H1 (cell line): Measurements from ENCODE around the gene NXNL2. TPM values are rescaled to one million over a fixed set of nuclear protein-coding genes. Genes with fewer than 3 reads are reported as not detected.

Experiments
- CTCF ChIA-PET: fragments of 300-600 bp; sonication (Branson Sonifier 250); formaldehyde crosslinking; loops from one replicate; lab custom pipeline; 2021; ENCODE audit not compliant: partially characterized antibody; lab: Charles Lee
- POLR2A ChIA-PET: fragments of 300-600 bp; sonication (Branson Sonifier 250); formaldehyde crosslinking; loops from one replicate; lab custom pipeline; 2021; ENCODE audit warnings: inconsistent platforms; ENCODE audit not compliant: partially characterized antibody; lab: Charles Lee
- DNase-seq, 2 experiments: peaks; one replicate each; pipeline versions ENCODE4 v3.0.0 to v3.0.0-alpha.2; 2010 to 2022; ENCODE audit warnings: low spot score in 2 of 2, low read depth in 1 of 2, mixed read lengths in 1 of 2
- FAIRE-seq: peaks from 2 replicates; lab custom pipeline; 2011; peaks lifted over from hg19 to GRCh38; lab: Jason Lieb, UNC
- H2AFZ ChIP-seq: 2 replicates; pipeline ENCODE4 v1.8.1; 2012; ENCODE audit warnings: low read length, inconsistent platforms
- H2AK5ac ChIP-seq: 2 replicates; pipeline ENCODE4 v1.6.1; 2013; ENCODE audit warnings: low read depth, low read length
- H2BK120ac ChIP-seq: replicated peaks from 2 replicates; pipeline ENCODE3; 2013; ENCODE audit warnings: low read depth, low read length, inconsistent platforms
- H2BK12ac ChIP-seq: 2 replicates; pipeline ENCODE4 v1.6.1; 2013; ENCODE audit warnings: low read depth, low read length
- H2BK15ac ChIP-seq: 2 replicates; pipeline ENCODE4 v1.6.1; 2013; ENCODE audit warnings: low read length
- H2BK20ac ChIP-seq: 2 replicates; pipeline ENCODE4 v1.6.1; 2013; ENCODE audit warnings: low read length
- H2BK5ac ChIP-seq: 2 replicates; pipeline ENCODE4 v1.6.1; 2013; ENCODE audit warnings: low read depth, low read length
- H3K14ac ChIP-seq: 2 replicates; pipeline ENCODE4 v1.6.1; 2013; ENCODE audit warnings: inconsistent platforms; ENCODE audit not compliant: insufficient read length
- H3K18ac ChIP-seq: 2 replicates; pipeline ENCODE4 v1.6.1; 2013; ENCODE audit warnings: low read length; ENCODE audit errors: extremely low read depth
- H3K23ac ChIP-seq: 2 replicates; pipeline ENCODE4 v1.6.1; 2013; ENCODE audit warnings: inconsistent platforms; ENCODE audit not compliant: insufficient read length
- H3K23me2 ChIP-seq: 2 replicates; pipeline ENCODE4 v1.6.1; 2013; ENCODE audit warnings: low read depth, low read length
- H3K27ac ChIP-seq: 2 replicates; pipeline ENCODE4 v1.6.1; 2011; ENCODE audit warnings: low read depth, low read length, inconsistent platforms
- H3K27me3 ChIP-seq, 4 experiments: replicated peaks in 1 of 4; 1 replicate in 1 of 4; 2 replicates in 3 of 4; pipeline versions ENCODE4 v1.6.1 to v1.8.1; 2011 to 2013; ENCODE audit warnings: low read length in 3 of 4, mild to moderate bottlenecking in 3 of 4, inconsistent platforms in 2 of 4, mixed read lengths in 2 of 4, moderate library complexity in 1 of 4; ENCODE audit not compliant: control insufficient read depth in 3 of 4, insufficient read depth in 3 of 4; ENCODE audit errors: extremely low read depth in 1 of 4
- H3K36me3 ChIP-seq, 4 experiments: 2 replicates each; pipeline versions ENCODE4 v1.6.1 to v1.8.1; 2011 to 2013; ENCODE audit warnings: mild to moderate bottlenecking in 4 of 4, low read length in 3 of 4, moderate library complexity in 2 of 4, control low read depth in 1 of 4, inconsistent platforms in 1 of 4; ENCODE audit not compliant: insufficient read depth in 4 of 4, control insufficient read depth in 2 of 4
- H3K4ac ChIP-seq: replicated peaks from 2 replicates; pipeline ENCODE3; 2013; ENCODE audit warnings: low read length, low read depth, mixed read lengths, inconsistent platforms; ENCODE audit not compliant: insufficient read length
- H3K4me1 ChIP-seq, 4 experiments: replicated peaks in 1 of 4; 1 replicate in 1 of 4; 2 replicates in 3 of 4; pipeline versions ENCODE4 v1.6.1 to v1.8.1; 2011 to 2013; ENCODE audit warnings: low read length in 3 of 4, inconsistent platforms in 2 of 4, mixed read lengths in 1 of 4; ENCODE audit not compliant: insufficient read depth in 4 of 4, control insufficient read depth in 3 of 4
- H3K4me2 ChIP-seq, 2 experiments: 2 replicates each; pipeline versions ENCODE4 v1.6.1 to v1.8.1; 2011 to 2013; ENCODE audit warnings: low read depth in 2 of 2, low read length in 2 of 2, control low read depth in 1 of 2, inconsistent platforms in 1 of 2, mild to moderate bottlenecking in 1 of 2; ENCODE audit not compliant: insufficient read depth in 1 of 2
- H3K4me3 ChIP-seq, 4 experiments: fragments of 200-600, 300-600 bp in 1 of 4; sonication (generic), shearing (Covaris generic), sonication (Bioruptor Twin) in 1 of 4; 2 replicates each; pipeline versions ENCODE4 v1.5.1 to v1.8.1; 2011 to 2016; ENCODE audit warnings: low read length in 4 of 4, low read depth in 3 of 4, control low read depth in 2 of 4, inconsistent platforms in 2 of 4, mild to moderate bottlenecking in 2 of 4, mixed read lengths in 1 of 4, moderate library complexity in 1 of 4; ENCODE audit not compliant: insufficient read depth in 2 of 4; ENCODE audit errors: extremely low read depth in 1 of 4
- H3K56ac ChIP-seq: replicated peaks from 2 replicates; pipeline ENCODE3; 2013; ENCODE audit warnings: low read depth, mild to moderate bottlenecking, mixed read lengths, low read length, inconsistent platforms; ENCODE audit not compliant: insufficient read length
- H3K79me1 ChIP-seq: 2 replicates; pipeline ENCODE4 v1.6.1; 2013; ENCODE audit warnings: low read depth, low read length, control low read depth
- H3K79me2 ChIP-seq, 2 experiments: 2 replicates each; pipeline versions ENCODE4 v1.6.1 to v1.8.1; 2012 to 2013; ENCODE audit warnings: low read length in 2 of 2, mild to moderate bottlenecking in 2 of 2, inconsistent platforms in 1 of 2; ENCODE audit not compliant: insufficient read depth in 2 of 2, control insufficient read depth in 1 of 2
- H3K9ac ChIP-seq, 4 experiments: replicated peaks in 1 of 4; 1 replicate in 1 of 4; 2 replicates in 3 of 4; pipeline versions ENCODE4 v1.6.1 to v1.8.1; 2011 to 2013; ENCODE audit warnings: low read depth in 3 of 4, low read length in 3 of 4, control low read depth in 2 of 4, mild to moderate bottlenecking in 2 of 4, moderate library complexity in 2 of 4, inconsistent platforms in 1 of 4; ENCODE audit errors: extremely low read depth in 1 of 4
- H3K9me3 ChIP-seq, 2 experiments: 2 replicates each; pipeline versions ENCODE4 v1.6.1 to v1.8.1; 2012 to 2013; ENCODE audit warnings: mild to moderate bottlenecking in 2 of 2, moderate library complexity in 2 of 2, control low read depth in 1 of 2, inconsistent platforms in 1 of 2, low read depth in 1 of 2, low read length in 1 of 2, mixed read lengths in 1 of 2; ENCODE audit not compliant: insufficient read depth in 2 of 2
- H4K20me1 ChIP-seq, 2 experiments: replicated peaks in 1 of 2; 2 replicates each; pipeline versions ENCODE3 to v1.8.1; 2011 to 2013; ENCODE audit warnings: inconsistent platforms in 2 of 2, low read length in 2 of 2, mild to moderate bottlenecking in 1 of 2; ENCODE audit not compliant: insufficient read depth in 2 of 2, control insufficient read depth in 1 of 2
- H4K5ac ChIP-seq: 2 replicates; pipeline ENCODE4 v1.6.1; 2013; ENCODE audit warnings: low read length, low read depth, mixed read lengths, inconsistent platforms; ENCODE audit not compliant: insufficient read length
- H4K8ac ChIP-seq: 2 replicates; pipeline ENCODE4 v1.8.0; 2013; ENCODE audit warnings: mild to moderate bottlenecking, moderate library complexity, low read length, inconsistent platforms; ENCODE audit not compliant: insufficient read depth; ENCODE audit errors: extremely low read depth
- H4K91ac ChIP-seq: replicated peaks from 2 replicates; pipeline ENCODE3; 2013; ENCODE audit warnings: low read length, mixed read lengths, inconsistent platforms; ENCODE audit not compliant: insufficient read length
- CEBPB ChIP-seq: IDR thresholded peaks from 2 replicates; pipeline ENCODE4 v1.6.1; 2012; ENCODE audit warnings: low read depth, low read length
- EGR1 ChIP-seq: IDR thresholded peaks from 2 replicates; pipeline ENCODE4 v1.6.1; 2011; ENCODE audit warnings: low read depth, low read length, borderline replicate concordance
- EP300 ChIP-seq, 2 experiments: IDR thresholded peaks; 1 replicate in 1 of 2; 2 replicates in 1 of 2; pipeline ENCODE4 v1.6.1; 2011 to 2012; ENCODE audit warnings: low read depth in 2 of 2, low read length in 2 of 2, mild to moderate bottlenecking in 2 of 2, borderline replicate concordance in 1 of 2, inconsistent platforms in 1 of 2, moderate library complexity in 1 of 2
- HDAC2 ChIP-seq, 2 experiments: fragments of 300-600 bp in 1 of 2; sonication (generic) in 1 of 2; IDR thresholded peaks; 2 replicates each; pipeline ENCODE4 v1.6.1; 2011 to 2012; ENCODE audit warnings: low read depth in 2 of 2, low read length in 2 of 2, mild to moderate bottlenecking in 2 of 2, moderate library complexity in 2 of 2, borderline replicate concordance in 1 of 2, inconsistent platforms in 1 of 2
- POLR2AphosphoS5 ChIP-seq: IDR thresholded peaks from 2 replicates; pipeline ENCODE4 v1.6.1; 2011; ENCODE audit warnings: low read depth, low read length
- RAD21 ChIP-seq, 2 experiments: IDR thresholded peaks in 1 of 2; conservative IDR thresholded peaks in 1 of 2; 2 replicates each; pipeline ENCODE4 v1.6.1; 2011; ENCODE audit warnings: low read depth in 2 of 2, low read length in 2 of 2, improper control_type of control experiment in 1 of 2, inconsistent platforms in 1 of 2, mild to moderate bottlenecking in 1 of 2, moderate library complexity in 1 of 2
- SAP30 ChIP-seq: fragments of 300-600 bp; sonication (generic); IDR thresholded peaks from 2 replicates; pipeline ENCODE4 v1.7.1; 2012; ENCODE audit warnings: low read length, moderate library complexity, mild to moderate bottlenecking, inconsistent platforms; ENCODE audit not compliant: insufficient read depth, insufficient replicate concordance
- SIX5 ChIP-seq: IDR thresholded peaks from 2 replicates; pipeline ENCODE4 v1.6.1; 2011; ENCODE audit warnings: mild to moderate bottlenecking, low read depth, low read length
- SP4 ChIP-seq: IDR thresholded peaks from 2 replicates; pipeline ENCODE4 v1.6.1; 2012; ENCODE audit warnings: low read length, inconsistent platforms
- SUZ12 ChIP-seq: fragments of 200-600 bp; sonication (generic); IDR thresholded peaks from 2 replicates; pipeline ENCODE4 v1.6.1; 2012; ENCODE audit warnings: mild to moderate bottlenecking, inconsistent platforms, low read length, moderate library complexity, mixed read lengths
- TAF7 ChIP-seq: optimal IDR thresholded peaks from 2 replicates; pipeline ENCODE3; 2011; ENCODE audit warnings: low read depth, mild to moderate bottlenecking, inconsistent platforms, low read length, moderate library complexity, borderline replicate concordance
- USF2 ChIP-seq: IDR thresholded peaks from 2 replicates; pipeline ENCODE4 v1.6.1; 2011; ENCODE audit warnings: low read length, improper control_type of control experiment
- WGBS, 2 experiments: shearing (Covaris generic) in 1 of 2; methylation state at CpG; one replicate each; pipeline versions ENCODE4 v1.1.6 to v1.1.7; 2013 to 2015; ENCODE audit warnings: low lambda C conversion rate in 2 of 2, mixed read lengths in 2 of 2, inconsistent platforms in 1 of 2, low coverage in 1 of 2, missing lambda C conversion rate in 1 of 2; ENCODE audit not compliant: insufficient replicate concordance in 2 of 2, insufficient coverage in 1 of 2, insufficient read length in 1 of 2; ENCODE audit errors: extremely low coverage in 1 of 2, missing lambda C conversion rate in 1 of 2; 5-methylcytosine and 5-hydroxymethylcytosine counted together
- polyA plus RNA-seq, 7 experiments: library from polyadenylated mRNA; depleted of rRNA in 3 of 7; stranded (reverse) in 5 of 7; unstranded in 2 of 7; fragments of >200 nt in 5 of 7; fragments of 200-250 nt in 2 of 7; gene quantifications; 1 replicate in 5 of 7; 2 replicates in 1 of 7; 4 replicates in 1 of 7; pipeline versions ENCODE4 v1.2.1 to v1.2.3, GENCODE V29; 2011 to 2013; ENCODE audit warnings: missing spikeins in 2 of 7, mixed read lengths in 2 of 7
- total RNA-seq: library from RNA; stranded (reverse); fragmentation: NEBNext Ultra II Directional; extraction: Animal tissue kit (Norgen Biotek cat#: 25700); gene quantifications from 2 replicates; pipeline ENCODE4 v1.2.1, GENCODE V29; 2021

Gene NXNL2
- total and polyA plus RNA-seq, 2 of the 8 experiments (the other 6 are each of a cell fraction or from before 2014, with no cell fraction given), result 1.9 to 2.6 TPM

DNA sequence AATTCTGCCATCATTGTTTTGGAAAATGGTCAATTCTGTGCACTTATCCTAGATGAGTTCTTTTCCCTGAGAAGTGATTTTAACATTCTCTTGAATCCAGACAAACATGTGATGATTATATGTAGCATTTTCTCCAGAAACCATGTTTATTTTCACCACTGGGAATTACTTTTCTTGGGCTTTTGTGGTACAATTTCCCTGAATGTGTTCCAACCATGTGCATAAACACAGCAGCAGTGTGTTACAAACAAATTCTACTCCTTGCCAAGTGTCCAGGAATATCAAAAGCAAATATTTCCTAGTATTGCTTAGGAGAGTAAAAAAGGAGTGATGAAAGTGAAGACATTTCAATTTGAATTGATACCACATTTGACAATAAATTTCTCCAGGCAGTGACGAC lies 50.4 kb downstream of the NXNL2 start:
- no peak for FAIRE-seq
- H2BK5ac ChIP-seq, result no peak overlapping the region
- H3K27ac ChIP-seq, result no peak overlapping the region
- H2BK20ac ChIP-seq, result no peak overlapping the region
- ChIA-PET POLR2A (interaction anchor here (1.6 kb wide), 1 partner anchor 50 kb away, joined by 3 read pairs; no protein-coding TSS in a partner anchor), CTCF (interaction anchor here (1.0 to 2.7 kb wide), 2 partner anchors 14 to 121 kb away, joined by 3 to 8 read pairs; no protein-coding TSS in a partner anchor)
- H3K79me2 ChIP-seq, result no peaks in the 10 kb centered on the region
- H4K5ac ChIP-seq, result no peak overlapping the region
- DNase-seq, result no peak
- no peak overlapping the region for H3K23ac ChIP-seq
- H2BK12ac ChIP-seq, result no peak overlapping the region
- H3K36me3 ChIP-seq, result no peaks in the 10 kb centered on the region
- no peak overlapping the region for H4K91ac ChIP-seq
- H3K23me2 ChIP-seq, result no peaks in the 10 kb centered on the region
- no peak overlapping the region for H3K4me2 ChIP-seq
- H3K4ac ChIP-seq, result no peak overlapping the region
- H3K4me1 ChIP-seq, result 0 out of 7 replicates have a peak, but pooled peaks cover 0 to 2% (median 0%) of the 10 kb centered on the region in 4 experiments
- H4K8ac ChIP-seq, result no peak overlapping the region
- H2BK120ac ChIP-seq, result no peak overlapping the region
- H3K18ac ChIP-seq, result no peak overlapping the region
- H2AFZ ChIP-seq, result no peak overlapping the region
- WGBS, 2 experiments, result 94% methylated on average over 1 of the region's 1 CpG; no CpG with 5 or more reads in 1 of the 2 experiments
- H3K56ac ChIP-seq, result no peak overlapping the region
- H3K14ac ChIP-seq, result no peak overlapping the region
- H2AK5ac ChIP-seq, result no peak overlapping the region
- H3K27me3 ChIP-seq, result no peaks in the 10 kb centered on the region; a peak in 1 of 7 replicates
- H3K4me3 ChIP-seq, result no peak overlapping the region
- H2BK15ac ChIP-seq, result no peak overlapping the region
- no peak overlapping the region for H3K9ac ChIP-seq
- H4K20me1 ChIP-seq, result no peaks in the 10 kb centered on the region
- H3K9me3 ChIP-seq, result no peaks in the 10 kb centered on the region
- no peaks in the 10 kb centered on the region for H3K79me1 ChIP-seq
- TF ChIP-seq SAP30 (no peak), EP300 (IDR thresholded peaks at IDR 0.05; ENCODE audit: borderline replicate concordance in 1 of 2, low read depth in 2 of 2, low read length in 2 of 2) (no peak), USF2 (no peak), CEBPB (no peak), TAF7 (no peak), HDAC2 (IDR thresholded peaks at IDR 0.05; ENCODE audit: borderline replicate concordance in 1 of 2, low read depth in 2 of 2, low read length in 2 of 2) (no peak), SP4 (no peak), SUZ12 (no peak), POLR2AphosphoS5 (no peak), EGR1 (no peak), SIX5 (no peak), RAD21 (IDR thresholded peaks at IDR 0.05 in 1 of 2, conservative IDR thresholded peaks at IDR 0.05 in 1 of 2; ENCODE audit: low read depth in 2 of 2, low read length in 2 of 2) (no peak)
